Activated naive CD8-positive, alpha-beta T cell treated with anti-CD3 and anti-CD28 coated beads, Interleukin-2, amount 50 U/mL, for 16 hours (primary cell): ENCODE data around the gene FSTL4.
"Not testable (repeated sequence)": the region's sequence is repeated elsewhere in the genome, so short reads cannot be mapped to it uniquely, and the experiment has no call there.

Source experiments
- DNase-seq: peaks from one replicate; pipeline ENCODE4 v3.0.0-alpha.2; 2020; ENCODE audit warnings: low read depth, low spot score

Gene FSTL4

GRCh38 chr5:133222979-133223378, 389.4 kb downstream of the FSTL4 start:
- no peak for DNase-seq

GRCh38 chr5:133222521-133222920, 389.8 kb downstream of the FSTL4 start:
- no peak for DNase-seq

GRCh38 chr5:133222040-133222439, 390.3 kb downstream of the FSTL4 start:
- DNase-seq: no peak

GRCh38 chr5:133220851-133221674, 391.3 kb downstream of the FSTL4 start:
- no peak for DNase-seq

GRCh38 chr5:133219296-133219695, 393.0 kb downstream of the FSTL4 start:
- no peak for DNase-seq

- DNase-seq: not testable (repeated sequence)
Measured at GRCh38 chr5:133216138-133216537, 396.2 kb downstream of the FSTL4 start.

GRCh38 chr5:133214153-133214820, 398.1 kb downstream of the FSTL4 start:
- no peak for DNase-seq

GRCh38 chr5:133205649-133206048, 406.7 kb downstream of the FSTL4 start:
- no peak for DNase-seq

- DNase-seq: no peak
Measured at GRCh38 chr5:133205204-133205603, 407.1 kb downstream of the FSTL4 start.

GRCh38 chr5:133203317-133204305, 408.7 kb downstream of the FSTL4 start:
- DNase-seq: no peak

- DNase-seq: no peak
Measured at GRCh38 chr5:133202066-133202665, 410.2 kb downstream of the FSTL4 start.

GRCh38 chr5:133201310-133201709, 411.0 kb downstream of the FSTL4 start:
- DNase-seq: no peak

GRCh38 chr5:133200256-133200655, 412.1 kb downstream of the FSTL4 start:
- DNase-seq: no peak

GRCh38 chr5:133199417-133200178, 412.7 kb downstream of the FSTL4 start:
- DNase-seq: no peak

- DNase-seq: no peak
Measured at GRCh38 chr5:133198511-133198910, 413.8 kb downstream of the FSTL4 start.

- no peak for DNase-seq
Measured at GRCh38 chr5:133196441-133197085, 415.8 kb downstream of the FSTL4 start.

GRCh38 chr5:133195250-133195649, 417.1 kb downstream of the FSTL4 start:
- no peak for DNase-seq

GRCh38 chr5:133193794-133194193, 418.5 kb downstream of the FSTL4 start:
- DNase-seq: no peak

- no peak for DNase-seq
Measured at GRCh38 chr5:133192716-133193115, 419.6 kb downstream of the FSTL4 start.

- DNase-seq: no peak
Measured at GRCh38 chr5:133189881-133190280, 422.5 kb downstream of the FSTL4 start.
